Loucy (cell line): ENCODE measurements around the gene C16orf86.

Experiments used
- EZH2phosphoT487 ChIP-seq: fragments of 200-600 bp; IDR thresholded peaks from 2 replicates; pipeline ENCODE4 v1.6.1; 2018; ENCODE audit warnings: antibody characterized with exemption, mild to moderate bottlenecking, moderate library complexity, borderline replicate concordance
- TF ChIP-seq, protein P1 (sequence below): fragments of 200-600 bp; sonication (generic); conservative IDR thresholded peaks from 2 replicates; pipeline ENCODE4 v1.5.1; 2014; ENCODE audit warnings: mild to moderate bottlenecking, antibody characterized with exemption, low read length

DNA sequence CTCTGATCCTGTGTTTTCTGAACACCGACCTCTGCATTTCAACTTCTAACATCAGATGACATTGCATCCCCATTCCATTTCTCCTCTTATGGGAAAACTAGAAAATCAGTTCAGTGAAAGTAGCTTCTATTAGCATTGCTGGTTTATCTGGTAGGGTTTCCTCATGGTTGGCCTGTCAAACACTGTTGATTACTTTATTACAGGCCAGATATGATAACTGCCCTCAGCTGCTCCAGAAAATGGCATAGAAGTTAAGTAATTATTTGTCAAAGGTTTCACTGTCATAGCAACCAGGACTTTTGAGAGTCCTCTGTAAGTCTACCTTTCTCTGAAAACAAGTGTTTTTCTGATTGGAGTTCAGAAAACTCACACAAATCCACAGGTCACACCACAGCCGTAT is 49.5 kb downstream of the C16orf86 start:
- no peak for TF ChIP-seq EZH2phosphoT487
- TF ChIP-seq, protein P1, sequence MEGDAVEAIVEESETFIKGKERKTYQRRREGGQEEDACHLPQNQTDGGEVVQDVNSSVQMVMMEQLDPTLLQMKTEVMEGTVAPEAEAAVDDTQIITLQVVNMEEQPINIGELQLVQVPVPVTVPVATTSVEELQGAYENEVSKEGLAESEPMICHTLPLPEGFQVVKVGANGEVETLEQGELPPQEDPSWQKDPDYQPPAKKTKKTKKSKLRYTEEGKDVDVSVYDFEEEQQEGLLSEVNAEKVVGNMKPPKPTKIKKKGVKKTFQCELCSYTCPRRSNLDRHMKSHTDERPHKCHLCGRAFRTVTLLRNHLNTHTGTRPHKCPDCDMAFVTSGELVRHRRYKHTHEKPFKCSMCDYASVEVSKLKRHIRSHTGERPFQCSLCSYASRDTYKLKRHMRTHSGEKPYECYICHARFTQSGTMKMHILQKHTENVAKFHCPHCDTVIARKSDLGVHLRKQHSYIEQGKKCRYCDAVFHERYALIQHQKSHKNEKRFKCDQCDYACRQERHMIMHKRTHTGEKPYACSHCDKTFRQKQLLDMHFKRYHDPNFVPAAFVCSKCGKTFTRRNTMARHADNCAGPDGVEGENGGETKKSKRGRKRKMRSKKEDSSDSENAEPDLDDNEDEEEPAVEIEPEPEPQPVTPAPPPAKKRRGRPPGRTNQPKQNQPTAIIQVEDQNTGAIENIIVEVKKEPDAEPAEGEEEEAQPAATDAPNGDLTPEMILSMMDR, result no peak
